HG03139 (cell line): ENCODE measurements around the gene MAP1LC3B.

ENCODE experiments used
- ATAC-seq: cut with Tn5 transposase; IDR thresholded peaks from one replicate; pipeline ENCODE4 v1.9.1; 2021; ENCODE audit not compliant: unreplicated experiment

Gene MAP1LC3B

GRCh38 chr16:87391950-87392820 lies at the start of gene MAP1LC3B:
Gene MAP1LC3B (plus strand): TSS chr16:87392336. CDS start chr16:87392428, 92 bp downstream.
- peak; percentile 49 for ATAC-seq

GRCh38 chr16:87342504-87342903 lies 49.6 kb upstream of the MAP1LC3B start:
- ATAC-seq, result no peak

- ATAC-seq, result no peak
These were observed 49.0 kb upstream of the MAP1LC3B start for GRCh38 chr16:87342978-87343752.

GRCh38 chr16:87343753-87344050 lies 48.4 kb upstream of the MAP1LC3B start:
- ATAC-seq, result no peak

GRCh38 chr16:87344165-87344930 lies 47.8 kb upstream of the MAP1LC3B start:
- ATAC-seq, result no peak

GRCh38 chr16:87344931-87345631 lies 47.1 kb upstream of the MAP1LC3B start:
- ATAC-seq, result no peak

GRCh38 chr16:87345726-87346424 lies 46.3 kb upstream of the MAP1LC3B start:
- no peak for ATAC-seq

GRCh38 chr16:87346517-87347060 lies 45.5 kb upstream of the MAP1LC3B start:
- ATAC-seq, result no peak

GRCh38 chr16:87347932-87348615 lies 44.1 kb upstream of the MAP1LC3B start:
- ATAC-seq, result no peak

- ATAC-seq, result no peak
These were observed 43.4 kb upstream of the MAP1LC3B start for GRCh38 chr16:87348616-87349157.

- no peak for ATAC-seq
These were observed 42.1 kb upstream of the MAP1LC3B start for GRCh38 chr16:87350031-87350430.

- ATAC-seq, result no peak
These were observed 41.3 kb upstream of the MAP1LC3B start for GRCh38 chr16:87350681-87351319.

- no peak for ATAC-seq
These were observed 40.8 kb upstream of the MAP1LC3B start for GRCh38 chr16:87351320-87351698.

GRCh38 chr16:87352818-87353217 lies 39.3 kb upstream of the MAP1LC3B start:
- no peak for ATAC-seq

- no peak for ATAC-seq
These were observed 38.5 kb upstream of the MAP1LC3B start for GRCh38 chr16:87353613-87354012.

GRCh38 chr16:87356491-87356853 lies 35.7 kb upstream of the MAP1LC3B start:
- no peak for ATAC-seq

GRCh38 chr16:87358250-87358649 lies 33.9 kb upstream of the MAP1LC3B start:
- no peak for ATAC-seq

GRCh38 chr16:87358696-87359095 lies 33.4 kb upstream of the MAP1LC3B start:
- no peak for ATAC-seq

- no peak for ATAC-seq
These were observed 33.0 kb upstream of the MAP1LC3B start for GRCh38 chr16:87359121-87359520.
